ENCODE measurements around the gene ADARB2. TPM values are rescaled to one million over a fixed set of nuclear protein-coding genes. Genes with fewer than 3 reads are reported as not detected.

ADARB2 gene
- total RNA-seq, 1 donor from 2014 or later, result 0.11 TPM

DNA sequence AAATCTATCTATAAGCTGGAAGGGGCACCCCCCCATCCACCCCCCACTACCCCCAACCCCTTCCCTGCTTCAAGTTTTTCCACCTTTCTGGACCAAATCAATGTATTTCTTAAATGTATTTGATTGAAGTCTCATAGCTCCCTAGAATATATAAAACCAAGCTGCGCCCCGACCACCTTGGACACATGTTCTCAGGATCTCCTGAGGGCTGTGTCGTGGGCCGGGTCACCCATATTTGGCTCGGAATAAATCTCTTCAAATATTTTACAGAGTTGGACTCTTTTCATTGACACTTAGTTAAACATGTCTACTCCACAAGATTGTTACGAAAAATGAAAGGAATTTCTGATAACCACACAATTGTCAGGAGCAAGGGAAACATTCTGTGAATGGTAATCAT, 215.6 kb downstream of the ADARB2 start:
- H3K9me3 ChIP-seq (replicated peaks), result no peaks in the 10 kb centered on the region
- intact Hi-C loops (cut with micrococcal nuclease), result no loop called here
- peaks cover 10% of the 10 kb centered on the region for H3K27me3 ChIP-seq (ENCODE audit: low read depth)
- TF ChIP-seq, protein P1, sequence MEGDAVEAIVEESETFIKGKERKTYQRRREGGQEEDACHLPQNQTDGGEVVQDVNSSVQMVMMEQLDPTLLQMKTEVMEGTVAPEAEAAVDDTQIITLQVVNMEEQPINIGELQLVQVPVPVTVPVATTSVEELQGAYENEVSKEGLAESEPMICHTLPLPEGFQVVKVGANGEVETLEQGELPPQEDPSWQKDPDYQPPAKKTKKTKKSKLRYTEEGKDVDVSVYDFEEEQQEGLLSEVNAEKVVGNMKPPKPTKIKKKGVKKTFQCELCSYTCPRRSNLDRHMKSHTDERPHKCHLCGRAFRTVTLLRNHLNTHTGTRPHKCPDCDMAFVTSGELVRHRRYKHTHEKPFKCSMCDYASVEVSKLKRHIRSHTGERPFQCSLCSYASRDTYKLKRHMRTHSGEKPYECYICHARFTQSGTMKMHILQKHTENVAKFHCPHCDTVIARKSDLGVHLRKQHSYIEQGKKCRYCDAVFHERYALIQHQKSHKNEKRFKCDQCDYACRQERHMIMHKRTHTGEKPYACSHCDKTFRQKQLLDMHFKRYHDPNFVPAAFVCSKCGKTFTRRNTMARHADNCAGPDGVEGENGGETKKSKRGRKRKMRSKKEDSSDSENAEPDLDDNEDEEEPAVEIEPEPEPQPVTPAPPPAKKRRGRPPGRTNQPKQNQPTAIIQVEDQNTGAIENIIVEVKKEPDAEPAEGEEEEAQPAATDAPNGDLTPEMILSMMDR (IDR thresholded peaks at IDR 0.05; ENCODE audit: borderline replicate concordance), result no peak
- H3K27ac ChIP-seq (replicated peaks), result no peak overlapping the region
- no peak overlapping the region for H3K4me3 ChIP-seq
- H3K36me3 ChIP-seq, result no peaks in the 10 kb centered on the region
- H3K4me1 ChIP-seq, result no peaks in the 10 kb centered on the region
- DNase-seq, result no peak

DNA sequence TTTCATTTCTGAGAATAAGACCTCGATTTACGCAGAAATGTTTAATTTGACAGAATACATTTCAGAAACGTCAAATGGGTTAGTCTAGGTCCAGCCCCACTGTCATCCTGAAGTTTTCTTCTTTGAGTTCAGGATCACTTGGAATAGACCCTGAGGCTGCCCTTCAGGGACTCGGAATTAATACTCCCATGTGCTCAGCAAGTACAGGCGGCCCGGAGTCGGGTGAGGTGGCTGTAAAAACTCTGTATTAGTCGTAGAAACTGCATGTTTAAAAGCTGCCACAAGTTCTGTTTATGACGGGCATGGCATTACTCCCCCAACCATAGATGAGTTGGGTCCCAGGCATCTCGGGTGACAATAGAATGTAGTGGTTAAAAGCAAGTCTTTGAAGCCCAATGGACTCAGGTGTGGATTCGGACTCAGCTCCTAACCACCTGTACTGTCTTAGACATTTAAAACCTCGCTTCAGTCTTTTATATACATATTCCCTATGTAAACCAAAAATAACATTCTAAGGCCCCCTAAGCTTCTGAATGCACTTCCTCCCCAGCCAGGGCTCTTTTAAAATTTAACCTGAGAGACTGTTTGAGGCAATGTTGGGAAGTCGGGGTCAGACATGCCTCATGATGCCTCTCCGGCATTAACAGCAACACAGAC, 216.3 kb downstream of the ADARB2 start:
- H3K9me3 ChIP-seq (replicated peaks), result no peaks in the 10 kb centered on the region
- H3K4me1 ChIP-seq, result no peaks in the 10 kb centered on the region
- peaks cover 4% of the 10 kb centered on the region for H3K27me3 ChIP-seq (ENCODE audit: low read depth)
- H3K36me3 ChIP-seq, result no peaks in the 10 kb centered on the region
- H3K4me3 ChIP-seq, result no peak overlapping the region
- no peak for DNase-seq
- H3K27ac ChIP-seq (replicated peaks), result no peak overlapping the region
- intact Hi-C loops (cut with micrococcal nuclease), result no loop called here
- TF ChIP-seq, protein P1 (IDR thresholded peaks at IDR 0.05; ENCODE audit: borderline replicate concordance), result no peak

DNA sequence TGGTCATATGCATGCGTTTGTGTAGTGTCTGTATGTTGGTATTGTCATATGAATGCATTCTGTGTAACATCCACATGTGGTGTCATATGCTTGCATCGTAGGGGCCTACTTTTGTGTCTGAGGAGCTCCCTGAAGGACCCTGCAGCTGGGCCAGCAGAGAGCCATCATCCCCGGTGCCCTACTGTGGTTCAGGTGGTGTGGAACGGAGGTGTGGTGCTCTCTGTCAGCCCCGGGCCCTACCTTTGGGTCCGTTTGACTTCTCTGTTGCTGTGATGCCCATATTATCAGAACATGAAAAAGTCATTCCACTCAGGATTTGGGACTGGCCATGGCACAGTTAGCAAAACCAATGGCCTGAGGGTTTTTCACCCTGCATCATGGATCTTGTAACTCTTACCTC, 217.9 kb downstream of the ADARB2 start:
- intact Hi-C loops (cut with micrococcal nuclease), result no loop called here
- H3K4me1 ChIP-seq, result no peaks in the 10 kb centered on the region
- H3K9me3 ChIP-seq (replicated peaks), result no peaks in the 10 kb centered on the region
- H3K27ac ChIP-seq (replicated peaks), result no peak overlapping the region
- TF ChIP-seq, protein P1 (IDR thresholded peaks at IDR 0.05; ENCODE audit: borderline replicate concordance), result no peak
- no peaks in the 10 kb centered on the region for H3K36me3 ChIP-seq
- no peak overlapping the region for H3K4me3 ChIP-seq
- peaks cover 12% of the 10 kb centered on the region for H3K27me3 ChIP-seq (ENCODE audit: low read depth)
- DNase-seq, result no peak

DNA sequence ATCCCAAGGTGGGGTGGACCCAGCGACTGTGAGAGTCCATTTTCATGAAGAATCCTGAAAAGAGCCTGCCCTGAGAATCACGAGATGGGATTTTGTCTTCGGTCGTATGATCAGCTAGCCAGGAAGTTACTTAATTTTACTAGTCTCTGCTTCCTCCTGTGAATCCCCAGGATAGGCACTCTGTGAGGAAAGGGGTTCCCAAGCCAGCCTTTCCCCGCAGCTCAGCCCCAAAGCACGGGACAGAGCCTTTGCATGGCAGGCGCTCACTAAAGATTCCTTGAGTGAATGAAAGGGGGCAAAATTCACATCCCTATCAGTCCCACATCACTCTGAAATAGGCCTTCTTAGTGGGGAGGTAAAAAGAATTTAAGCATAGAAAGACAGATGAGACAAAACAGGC, 219.6 kb downstream of the ADARB2 start:
- Histone ChIP-seq H3K36me3 (no peaks in the 10 kb centered on the region), H3K4me3 (no peak overlapping the region), H3K9me3 (replicated peaks) (no peaks in the 10 kb centered on the region), H3K27ac (replicated peaks) (no peak overlapping the region), H3K27me3 (ENCODE audit: low read depth) (peaks cover 20% of the 10 kb centered on the region), H3K4me1 (no peaks in the 10 kb centered on the region)
- no peak for DNase-seq
- TF ChIP-seq, protein P1 (IDR thresholded peaks at IDR 0.05; ENCODE audit: borderline replicate concordance), result no peak
- intact Hi-C loops (cut with micrococcal nuclease), result no loop called here

DNA sequence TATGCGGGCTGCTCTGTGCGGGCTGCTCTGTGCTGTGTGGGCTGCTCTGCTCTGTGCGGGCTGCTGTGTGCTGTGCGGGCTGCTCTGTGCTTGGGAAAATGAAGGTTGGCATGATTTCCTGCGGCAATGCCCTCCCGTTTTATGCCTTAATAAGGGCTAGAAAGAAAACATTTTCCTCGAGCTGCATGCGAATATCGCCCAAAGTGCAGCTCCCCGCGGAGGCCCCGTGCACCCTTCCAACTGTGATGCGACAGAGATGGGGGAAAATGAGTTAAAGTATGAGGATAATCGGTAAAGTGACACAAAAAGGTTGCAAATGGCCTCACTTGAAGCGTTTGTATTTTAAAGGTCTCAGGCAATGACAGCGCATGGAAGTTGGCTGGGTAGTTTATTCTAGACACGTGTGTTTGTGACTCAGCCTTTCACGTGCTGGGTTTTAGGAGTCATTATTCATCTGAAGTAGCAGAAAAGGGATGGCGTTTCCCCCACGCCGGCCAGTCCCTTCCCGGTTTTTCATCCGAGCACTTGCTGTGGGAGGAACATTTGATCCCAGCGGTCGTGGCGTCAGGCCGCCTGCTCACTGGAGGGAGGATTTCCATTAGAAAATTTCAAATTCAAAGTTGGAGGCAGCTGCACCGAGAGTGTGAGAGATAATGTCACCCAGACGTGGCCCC, 220.7 kb downstream of the ADARB2 start:
- DNase-seq, result no peak
- H3K4me1 ChIP-seq, result no peaks in the 10 kb centered on the region
- H3K36me3 ChIP-seq, result no peaks in the 10 kb centered on the region
- intact Hi-C loops (cut with micrococcal nuclease), result no loop called here
- H3K4me3 ChIP-seq, result no peak overlapping the region
- TF ChIP-seq, protein P1 (IDR thresholded peaks at IDR 0.05; ENCODE audit: borderline replicate concordance), result no peak
- H3K27me3 ChIP-seq (ENCODE audit: low read depth), result peaks cover 29% of the 10 kb centered on the region
- no peak overlapping the region for H3K27ac ChIP-seq (replicated peaks)
- H3K9me3 ChIP-seq (replicated peaks), result no peaks in the 10 kb centered on the region

All from left ventricle myocardium inferior (tissue), 1 donor.